ENCODE measurements around the gene RPN2.

Gene RPN2

DNA sequence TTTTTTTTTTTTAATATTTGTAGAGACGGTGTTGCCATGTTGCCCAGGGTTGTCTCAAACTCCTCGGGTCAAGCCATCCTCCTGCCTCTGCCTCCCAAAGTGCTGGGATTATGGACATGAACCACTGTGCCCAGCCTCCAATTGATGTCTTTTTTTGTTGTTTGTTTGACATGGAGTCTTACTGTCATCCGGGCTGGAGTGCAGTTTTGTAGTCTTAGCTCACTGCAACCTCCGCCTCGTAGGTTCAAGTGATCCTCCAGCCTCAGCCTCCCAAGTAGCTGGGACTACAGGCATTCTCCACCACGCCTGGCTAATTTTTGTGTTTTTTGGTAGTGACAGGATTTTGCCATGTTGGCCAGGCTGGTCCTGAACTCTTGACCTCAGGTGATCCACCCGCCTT lies 9.7 kb downstream of the RPN2 start:
- DNase-seq, result no peak

DNA sequence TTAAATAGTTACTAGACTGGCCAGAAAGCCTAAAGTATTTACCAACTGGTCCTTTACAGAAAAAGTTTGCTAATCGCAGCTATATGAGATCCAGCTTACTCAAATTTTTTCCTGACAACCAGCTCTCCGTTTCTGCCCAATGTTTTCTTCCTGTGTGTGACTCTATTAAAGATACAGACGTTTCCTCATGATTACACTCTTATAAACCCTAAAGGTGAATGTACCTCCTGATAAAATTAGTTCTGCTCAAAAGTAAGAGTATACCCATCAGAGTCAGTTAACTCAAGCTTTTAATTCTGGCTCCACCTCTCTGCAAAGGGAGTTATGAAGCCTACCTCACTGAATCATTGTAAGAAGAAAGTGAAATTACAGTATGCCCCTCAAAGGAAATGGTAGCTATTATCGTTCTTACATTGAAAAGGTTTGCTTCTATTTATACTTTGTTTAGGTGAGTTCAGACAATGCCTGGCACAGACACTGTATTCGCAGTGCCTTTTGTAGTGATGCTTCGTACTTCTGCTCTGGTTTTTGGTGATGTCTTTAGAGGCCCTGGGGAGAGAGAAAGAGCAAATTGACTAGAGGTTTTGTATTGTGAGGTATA lies 10.4 kb downstream of the RPN2 start:
- DNase-seq, result no peak

DNA sequence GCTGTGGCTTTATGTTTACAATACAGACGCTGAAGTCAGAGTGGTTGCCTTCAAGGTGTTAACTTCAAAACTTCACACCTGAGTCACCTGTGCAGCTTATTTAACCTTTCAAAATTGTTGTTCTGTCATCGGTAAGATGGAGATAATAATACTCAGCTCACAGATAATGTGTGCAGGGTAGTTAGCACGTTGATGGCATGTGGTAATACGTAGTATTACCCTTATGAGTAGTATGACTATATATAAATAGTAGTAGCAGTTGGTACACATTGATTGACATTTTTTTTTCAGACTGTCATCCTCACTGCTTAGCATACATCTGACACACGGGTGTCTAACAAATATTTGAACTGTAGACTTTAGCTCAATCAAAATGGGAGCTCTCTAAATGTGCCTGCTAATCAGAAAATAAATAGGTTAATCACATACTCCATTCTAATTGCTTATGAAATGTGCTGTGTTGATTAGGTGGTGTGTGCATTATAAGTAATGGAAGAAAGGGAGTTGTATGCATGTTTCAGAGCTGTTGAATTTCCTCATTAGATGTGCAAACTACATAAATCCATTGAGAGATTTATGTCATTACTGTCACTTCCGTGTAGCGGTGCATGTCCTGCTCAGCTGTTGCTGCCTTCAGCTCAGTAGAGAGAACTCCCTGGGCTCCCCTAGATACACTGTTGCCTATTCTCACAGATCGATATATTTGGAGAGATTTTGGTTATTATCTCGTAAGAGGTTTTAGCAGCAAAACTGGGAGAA lies 11.4 kb downstream of the RPN2 start:
- no peak for DNase-seq

DNA sequence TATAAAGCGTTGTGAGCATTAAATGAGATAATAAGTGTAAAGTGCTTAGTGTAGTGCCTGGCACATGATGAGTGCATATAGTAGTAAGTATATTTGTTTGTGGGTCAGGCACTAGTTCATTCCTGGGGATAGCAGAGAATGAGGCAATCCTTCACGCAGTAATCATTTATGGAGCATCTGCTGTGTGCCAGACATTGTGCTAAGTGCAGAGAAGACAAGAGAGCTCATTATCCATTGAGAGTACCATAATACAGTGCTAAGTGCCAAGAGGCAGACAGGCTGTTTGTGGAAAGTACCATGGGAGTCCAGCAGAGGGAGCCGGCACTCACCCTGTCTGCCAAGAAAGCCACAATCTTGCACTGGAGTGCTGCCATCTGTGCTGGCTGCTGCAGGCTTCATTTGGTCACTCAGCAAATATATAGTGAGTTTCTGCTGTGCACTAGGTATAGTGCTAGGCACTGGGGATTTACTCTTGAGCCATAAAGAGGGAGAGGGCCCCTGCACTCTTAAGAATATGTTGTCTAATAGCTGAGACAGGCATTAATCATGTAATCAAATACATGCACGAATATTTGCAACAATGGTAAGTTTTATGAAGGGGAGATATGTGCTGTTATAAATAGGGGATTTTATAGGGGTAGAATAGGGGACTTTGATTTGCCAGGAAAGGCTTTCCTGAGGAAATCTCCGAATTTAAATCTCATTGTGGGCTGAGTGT lies 13.2 kb downstream of the RPN2 start:
- DNase-seq, result peak; percentile 72

GRCh38 chr20:37193226-37193625 lies 14.1 kb downstream of the RPN2 start:
- DNase-seq, result no peak

- DNase-seq, result no peak
Measured at GRCh38 chr20:37193821-37194220, 14.7 kb downstream of the RPN2 start.

DNA sequence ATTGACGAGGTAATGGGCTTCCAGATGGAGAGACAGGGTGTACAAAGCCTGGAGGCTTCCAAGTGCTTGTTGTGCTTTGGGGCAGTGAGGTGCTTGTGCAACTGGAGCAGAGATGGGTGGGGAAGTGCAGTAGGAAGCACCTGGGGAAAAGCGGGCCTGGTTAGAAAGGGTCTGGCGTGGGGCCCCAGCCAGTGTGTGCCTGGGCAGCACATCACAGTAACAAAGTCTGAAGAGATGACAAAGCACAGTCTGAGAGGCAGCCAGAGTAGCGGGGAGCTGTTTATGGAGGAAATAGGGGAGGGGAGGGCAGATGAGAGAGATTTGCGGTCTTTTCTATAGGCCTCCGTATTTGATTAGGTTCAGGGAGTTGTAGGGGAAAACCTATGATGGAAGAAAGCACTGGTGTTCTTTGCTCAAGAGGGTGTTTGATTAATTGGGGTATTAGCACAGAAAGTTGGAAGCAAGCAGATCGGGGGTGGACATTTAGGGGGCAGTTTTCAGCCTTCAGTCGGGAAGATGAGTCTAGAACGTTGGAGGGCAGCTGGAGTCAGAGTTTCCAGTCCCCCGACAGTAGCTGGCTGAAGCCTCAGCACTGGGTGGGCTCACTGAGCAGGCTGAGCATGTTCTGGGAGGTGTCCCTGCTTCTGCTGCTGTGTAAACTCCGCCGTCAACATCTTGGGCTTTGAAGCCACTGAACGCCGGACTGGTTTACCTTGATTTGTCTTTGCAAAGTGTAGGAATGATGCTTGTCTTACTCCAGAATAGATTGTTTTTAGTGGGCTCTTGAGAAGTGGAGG lies 15.7 kb downstream of the RPN2 start:
- no peak for DNase-seq

- no peak for DNase-seq
Measured at GRCh38 chr20:37198932-37199660, 20.0 kb downstream of the RPN2 start.

DNA sequence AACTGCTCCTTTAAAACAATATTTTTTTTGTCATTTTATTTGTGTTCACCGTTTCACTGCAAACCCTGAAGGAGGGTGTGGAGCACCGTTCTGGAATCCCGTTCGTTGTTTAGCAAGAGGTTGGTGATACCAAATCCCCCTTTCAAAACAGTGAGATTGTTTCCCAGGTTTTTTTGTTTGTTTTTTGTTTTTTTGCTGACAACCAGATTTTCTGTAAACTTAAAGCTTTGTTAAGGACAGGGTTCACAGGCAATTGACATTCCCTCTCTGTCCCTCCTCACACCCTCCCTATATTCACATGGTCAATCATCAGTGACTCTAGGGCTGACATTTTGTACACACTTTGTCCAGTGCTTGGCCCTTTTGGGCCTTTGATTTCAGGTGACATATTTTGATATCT lies 21.2 kb downstream of the RPN2 start:
- no peak for DNase-seq

DNA sequence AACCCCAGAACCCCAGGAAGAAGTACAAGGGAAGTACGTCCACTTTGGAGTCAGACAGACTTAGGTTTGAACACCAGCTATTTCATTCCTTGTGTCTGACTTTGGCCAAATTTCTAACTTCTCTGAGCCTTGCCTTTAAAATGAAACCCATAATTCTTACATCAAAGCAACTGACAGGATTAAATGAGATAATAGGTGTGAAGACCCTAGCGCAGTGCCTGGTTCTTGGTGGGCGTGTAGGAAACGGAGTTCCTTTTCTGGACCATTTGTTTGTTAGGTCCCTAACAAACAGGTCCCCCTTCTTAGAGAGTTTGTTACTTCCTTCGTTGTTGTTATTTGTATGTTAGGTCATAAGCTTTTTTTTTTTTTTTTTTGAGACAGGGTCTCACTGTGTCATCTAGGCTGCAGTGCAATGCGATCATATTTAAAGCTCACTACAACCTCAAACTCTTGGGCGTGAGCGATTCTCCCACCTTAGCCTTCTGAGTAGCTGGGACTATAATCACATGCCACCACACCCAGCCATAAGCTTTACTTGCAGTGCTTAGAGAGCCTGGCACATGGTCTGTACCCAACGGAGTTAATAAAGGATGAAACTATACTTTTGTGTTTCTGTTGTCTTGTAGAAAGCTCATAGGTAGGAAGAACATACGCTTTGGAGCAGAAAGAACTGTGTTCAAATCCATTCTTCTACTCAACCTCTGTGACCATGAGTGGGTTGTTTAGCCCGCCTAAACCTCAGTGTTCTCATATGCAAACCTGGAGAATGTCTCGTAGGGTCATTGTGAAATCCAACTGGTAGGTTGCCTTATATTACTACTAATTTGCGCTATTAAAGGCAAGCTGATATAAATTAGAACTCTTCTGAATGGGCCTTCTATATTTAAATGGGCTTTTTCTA lies 22.0 kb downstream of the RPN2 start:
- DNase-seq, result no peak

DNA sequence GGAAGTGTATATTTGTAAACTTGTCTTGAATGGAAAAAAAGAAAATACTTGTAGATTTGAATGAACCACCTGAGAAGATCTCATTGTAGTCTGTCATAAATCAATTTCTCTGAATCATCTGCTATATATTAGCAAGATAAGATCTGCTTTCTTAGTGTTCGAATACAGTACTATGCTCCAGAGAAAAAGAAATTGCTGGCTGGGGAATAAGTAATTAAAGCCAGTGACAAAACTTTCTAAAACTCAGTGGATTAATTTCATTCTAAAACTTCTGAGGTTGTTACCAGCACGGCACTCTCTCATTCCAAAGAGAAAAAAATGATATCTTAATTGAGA lies 22.7 kb downstream of the RPN2 start:
- no peak for DNase-seq

GRCh38 chr20:37202267-37202943 lies 23.3 kb downstream of the RPN2 start:
- DNase-seq, result peak; percentile 3

DNA sequence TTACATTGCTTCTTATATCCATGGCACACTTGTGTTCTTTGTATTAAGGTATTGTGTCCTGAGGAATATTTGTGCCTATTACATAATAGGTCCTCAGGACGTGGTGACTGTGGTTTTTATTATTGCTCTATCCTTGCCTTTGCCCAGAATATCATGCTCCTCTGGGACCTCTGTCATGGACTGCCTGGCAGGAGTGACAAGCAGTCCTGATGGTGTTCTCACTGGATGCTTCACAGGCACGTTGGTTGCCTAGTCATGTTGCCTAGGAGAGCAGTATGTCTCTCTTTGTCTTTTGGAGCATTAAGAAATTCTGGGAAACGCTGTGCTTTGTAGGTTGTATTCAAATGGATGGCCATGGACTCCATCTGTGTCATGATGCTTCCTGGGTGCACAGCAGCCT lies 24.9 kb downstream of the RPN2 start:
- no peak for DNase-seq

- no peak for DNase-seq
Measured at GRCh38 chr20:37205130-37205529, 26.0 kb downstream of the RPN2 start.

- DNase-seq, result no peak
Measured at GRCh38 chr20:37205794-37206193, 26.7 kb downstream of the RPN2 start.

GRCh38 chr20:37207171-37207570 lies 28.0 kb downstream of the RPN2 start:
- no peak for DNase-seq

GRCh38 chr20:37209193-37209592 lies 30.1 kb downstream of the RPN2 start:
- no peak for DNase-seq

DNA sequence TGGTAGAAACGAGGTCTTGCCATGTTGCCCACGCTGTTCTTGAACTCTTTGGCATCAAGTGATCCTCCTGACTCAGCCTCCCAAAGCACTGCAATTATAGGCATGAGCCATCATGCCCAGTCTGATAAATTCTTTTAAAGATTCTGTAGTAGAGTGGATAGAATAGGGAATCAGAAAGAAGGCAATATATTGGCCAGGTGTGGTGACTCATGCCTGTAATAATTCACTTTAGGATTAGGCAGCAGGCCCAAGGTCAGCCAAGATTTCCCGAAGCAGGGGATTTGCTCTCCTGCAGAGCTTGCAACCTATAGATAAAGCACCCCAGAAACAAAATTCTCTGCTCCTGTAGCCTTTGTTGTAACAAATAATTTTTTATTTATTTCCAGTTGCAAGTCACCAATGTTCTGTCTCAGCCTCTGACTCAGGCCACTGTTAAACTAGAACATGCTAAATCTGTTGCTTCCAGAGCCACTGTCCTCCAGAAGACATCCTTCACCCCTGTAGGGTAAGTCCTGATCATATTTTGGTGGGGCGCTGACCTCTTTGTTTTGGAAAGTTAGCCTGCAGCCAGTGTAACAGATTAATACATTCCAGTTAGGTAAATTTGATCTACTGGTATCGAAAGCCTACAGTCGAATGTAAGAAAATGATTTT lies 30.7 kb downstream of the RPN2 start:
- no peak for DNase-seq

GRCh38 chr20:37218441-37218840 lies 39.3 kb downstream of the RPN2 start:
- DNase-seq, result no peak

DNA sequence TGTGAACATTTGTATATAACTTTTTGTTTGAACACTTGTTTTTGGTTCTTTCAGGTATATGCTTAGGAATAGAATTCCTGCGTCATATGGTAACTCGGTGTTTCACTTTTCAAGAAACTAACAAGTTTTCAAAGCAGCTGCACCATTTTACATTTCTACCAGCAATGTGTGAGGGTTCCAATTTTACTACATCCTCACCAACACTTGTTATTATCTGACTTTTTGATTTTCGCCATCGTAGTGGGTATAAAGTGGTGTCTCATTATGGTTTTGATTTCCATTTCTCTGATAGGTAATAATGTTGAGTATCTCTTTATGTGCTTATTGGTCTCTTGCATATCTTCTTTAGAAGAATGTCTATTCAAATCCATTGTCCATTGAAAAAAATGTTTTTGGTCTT lies 39.8 kb downstream of the RPN2 start:
- DNase-seq, result no peak
